ENCODE measurements around the gene FOXRED2. TPM values are rescaled to one million over a fixed set of nuclear protein-coding genes. Genes with fewer than 3 reads are reported as not detected.

The FOXRED2 gene
- total RNA-seq, 2 experiments from 2014 or later: 1.8 to 2.3 TPM

DNA sequence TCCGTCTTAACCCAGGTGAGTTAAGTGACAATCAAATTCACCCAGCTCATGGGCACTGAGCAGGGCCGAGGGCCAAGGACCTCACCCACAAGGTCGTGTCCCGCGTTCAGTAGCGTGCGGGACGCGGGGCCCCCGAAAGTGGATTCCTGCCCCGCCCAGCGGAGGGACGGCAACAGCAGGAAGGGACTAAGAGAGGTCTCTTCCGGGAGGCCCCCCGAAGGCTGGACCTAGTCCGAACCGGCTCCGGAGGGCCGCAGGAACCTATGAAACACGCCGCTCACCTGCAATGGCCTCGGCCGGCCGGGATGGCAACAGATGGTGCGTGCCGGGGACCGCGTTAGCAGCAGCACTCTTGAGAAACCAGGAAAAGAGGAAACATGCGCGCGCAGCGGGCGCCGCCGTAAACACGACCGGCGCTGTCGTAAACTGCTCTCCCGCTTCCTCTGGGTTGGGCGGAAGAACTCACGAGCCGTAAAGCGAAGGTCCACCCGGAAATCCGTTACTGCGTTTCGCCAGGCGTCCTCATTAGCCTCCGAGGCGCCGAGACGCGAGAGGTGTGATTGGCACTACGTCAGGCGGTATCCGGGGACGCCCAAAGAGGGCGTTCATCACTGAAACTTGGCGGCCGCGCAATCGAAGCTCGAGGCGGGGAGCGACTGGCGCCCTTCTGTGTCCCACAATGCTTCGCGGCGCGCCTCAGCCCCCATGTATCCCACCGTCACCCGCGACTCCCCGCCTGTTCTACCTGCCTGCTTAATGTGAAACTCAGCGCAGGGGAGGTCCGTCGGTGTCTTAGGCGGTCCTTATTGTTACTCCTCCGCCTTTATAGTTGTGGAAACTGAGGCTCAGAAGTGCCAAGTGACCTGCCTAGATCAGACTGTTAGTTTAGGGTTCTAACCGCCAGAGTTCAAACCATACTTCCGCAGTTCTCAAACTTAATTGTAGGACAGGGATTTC is 22.2 kb upstream of the FOXRED2 start, which contains the start of gene EIF3D:
EIF3D (minus strand) TSS at position 372 of the 957 bp plus-strand sequence. CDS start 3,045 bp downstream, outside the sequence.
- peak within 1 kb of the TSS; percentile 87 to 94 for H3K27ac ChIP-seq (ENCODE audit: low read depth in 1 of 2, low read length in 2 of 2)
- Mint-ChIP-seq H3K27ac (peak within 1 kb of the TSS; percentile 93), H3K36me3 (ENCODE audit: low read depth) (peaks cover 48% of the 10 kb centered on the region), H3K4me1 (ENCODE audit: low read depth) (peaks cover 26% of the 10 kb centered on the region), H3K4me3 (peak within 1 kb of the TSS; percentile 92), H3K27me3 (no peaks in the 10 kb centered on the region), H3K9me3 (no peaks in the 10 kb centered on the region)
- DNase-seq: peak; percentile 95 to 100 (median 98)
- ATAC-seq (ENCODE audit: poor library complexity): peak; percentile 91
- TF ChIP-seq, protein P1, sequence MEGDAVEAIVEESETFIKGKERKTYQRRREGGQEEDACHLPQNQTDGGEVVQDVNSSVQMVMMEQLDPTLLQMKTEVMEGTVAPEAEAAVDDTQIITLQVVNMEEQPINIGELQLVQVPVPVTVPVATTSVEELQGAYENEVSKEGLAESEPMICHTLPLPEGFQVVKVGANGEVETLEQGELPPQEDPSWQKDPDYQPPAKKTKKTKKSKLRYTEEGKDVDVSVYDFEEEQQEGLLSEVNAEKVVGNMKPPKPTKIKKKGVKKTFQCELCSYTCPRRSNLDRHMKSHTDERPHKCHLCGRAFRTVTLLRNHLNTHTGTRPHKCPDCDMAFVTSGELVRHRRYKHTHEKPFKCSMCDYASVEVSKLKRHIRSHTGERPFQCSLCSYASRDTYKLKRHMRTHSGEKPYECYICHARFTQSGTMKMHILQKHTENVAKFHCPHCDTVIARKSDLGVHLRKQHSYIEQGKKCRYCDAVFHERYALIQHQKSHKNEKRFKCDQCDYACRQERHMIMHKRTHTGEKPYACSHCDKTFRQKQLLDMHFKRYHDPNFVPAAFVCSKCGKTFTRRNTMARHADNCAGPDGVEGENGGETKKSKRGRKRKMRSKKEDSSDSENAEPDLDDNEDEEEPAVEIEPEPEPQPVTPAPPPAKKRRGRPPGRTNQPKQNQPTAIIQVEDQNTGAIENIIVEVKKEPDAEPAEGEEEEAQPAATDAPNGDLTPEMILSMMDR (IDR thresholded peaks at IDR 0.05): no peak
- H3K9me3 ChIP-seq (ENCODE audit: control insufficient read depth in 1 of 2, insufficient read depth in 1 of 2, low read length in 2 of 2): no peaks in the 10 kb centered on the region
- CTCF ChIA-PET: interaction anchor here (1.4 kb wide), 1 partner anchor 18 kb away, joined by 4 read pairs; no protein-coding TSS in a partner anchor
- peaks cover 31% of the 10 kb centered on the region for H3K36me3 ChIP-seq (ENCODE audit: insufficient read depth, low read length)
- H3K4me1 ChIP-seq (ENCODE audit: insufficient read depth, low read length): peaks cover 19% of the 10 kb centered on the region
- H3K27me3 ChIP-seq (ENCODE audit: control insufficient read depth in 1 of 2, insufficient read depth in 2 of 2, low read length in 2 of 2): no peaks in the 10 kb centered on the region
- POLR2A ChIA-PET: interaction anchor here (0.6 to 2.9 kb wide), 19 partner anchors 12 to 1229 kb away, joined by 3 to 27 read pairs (median 3); partner anchors contain the start of genes APOL2, APOL3, APOL6 and FOXRED2
- peak within 1 kb of the TSS; percentile 95 for H3K4me3 ChIP-seq (ENCODE audit: low read length)
- intact Hi-C loops (cut with DNase I, micrococcal nuclease): loop anchor here (1.0 to 10.0 kb wide), 5 partner anchors 18 to 1224 kb away; partner anchors contain the start of genes TXN2 (in 2 of the 2), FOXRED2 (in 1 of the 2) and IFT27 (in 1 of the 2)

DNA sequence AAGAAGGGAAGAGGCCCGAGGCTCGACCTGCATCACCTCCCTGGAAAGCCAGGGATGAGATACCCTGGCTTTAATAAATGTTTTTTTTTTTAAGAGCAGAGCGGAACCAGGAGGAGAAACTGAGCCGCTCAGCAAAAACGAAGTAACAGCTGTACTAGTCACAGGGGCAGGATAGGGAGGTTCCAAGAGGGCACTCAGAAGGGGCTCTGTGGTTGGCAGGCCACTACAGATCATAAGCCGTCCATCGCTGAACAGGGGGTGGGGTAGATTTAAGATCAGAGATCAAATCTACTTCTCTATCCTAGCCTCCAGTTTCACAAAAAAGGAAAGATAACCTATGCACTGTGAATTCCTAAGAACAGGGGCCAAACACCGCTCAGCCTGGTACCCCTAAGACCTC is 21.5 kb upstream of the FOXRED2 start:
- peak overlapping the region; percentile 87 to 94 for H3K27ac ChIP-seq (ENCODE audit: low read depth in 1 of 2, low read length in 2 of 2)
- no peaks in the 10 kb centered on the region for H3K9me3 Mint-ChIP-seq
- peaks cover 0 to 3% of the 10 kb centered on the region in 2 experiments for H3K9me3 ChIP-seq (ENCODE audit: control insufficient read depth in 1 of 2, insufficient read depth in 1 of 2, low read length in 2 of 2)
- H3K36me3 Mint-ChIP-seq (ENCODE audit: low read depth): peaks cover 56% of the 10 kb centered on the region
- peaks cover 0 to 2% of the 10 kb centered on the region in 2 experiments for H3K27me3 ChIP-seq (ENCODE audit: control insufficient read depth in 1 of 2, insufficient read depth in 2 of 2, low read length in 2 of 2)
- peaks cover 26% of the 10 kb centered on the region for H3K4me1 Mint-ChIP-seq (ENCODE audit: low read depth)
- intact Hi-C loops (cut with DNase I, micrococcal nuclease): loop anchor here (2.0 to 10.0 kb wide), 4 partner anchors 18 to 1224 kb away; partner anchors contain the start of genes FOXRED2 (in 1 of the 2) and IFT27 (in 1 of the 2)
- H3K4me1 ChIP-seq (ENCODE audit: insufficient read depth, low read length): peaks cover 19% of the 10 kb centered on the region
- CTCF ChIA-PET: interaction anchor here (0.7 to 1.4 kb wide), 2 partner anchors 17 to 19 kb away, joined by 3 to 4 read pairs; no protein-coding TSS in a partner anchor
- peak in 2 of 14 experiments; percentile 17 to 49 for DNase-seq
- H3K36me3 ChIP-seq (ENCODE audit: insufficient read depth, low read length): peaks cover 38% of the 10 kb centered on the region
- peak overlapping the region; percentile 92 for H3K4me3 Mint-ChIP-seq
- POLR2A ChIA-PET: interaction anchor here (0.7 to 2.9 kb wide), 6 partner anchors 18 to 1229 kb away, joined by 3 to 27 read pairs (median 10); partner anchors contain the start of genes FOXRED2, IFT27, TOM1 and TXN2
- H3K27ac Mint-ChIP-seq: peak overlapping the region; percentile 93
- H3K4me3 ChIP-seq (ENCODE audit: low read length): peak overlapping the region; percentile 95
- H3K27me3 Mint-ChIP-seq: no peaks in the 10 kb centered on the region
- TF ChIP-seq, protein P1 (IDR thresholded peaks at IDR 0.05): no peak
- ATAC-seq (ENCODE audit: poor library complexity): no peak

DNA sequence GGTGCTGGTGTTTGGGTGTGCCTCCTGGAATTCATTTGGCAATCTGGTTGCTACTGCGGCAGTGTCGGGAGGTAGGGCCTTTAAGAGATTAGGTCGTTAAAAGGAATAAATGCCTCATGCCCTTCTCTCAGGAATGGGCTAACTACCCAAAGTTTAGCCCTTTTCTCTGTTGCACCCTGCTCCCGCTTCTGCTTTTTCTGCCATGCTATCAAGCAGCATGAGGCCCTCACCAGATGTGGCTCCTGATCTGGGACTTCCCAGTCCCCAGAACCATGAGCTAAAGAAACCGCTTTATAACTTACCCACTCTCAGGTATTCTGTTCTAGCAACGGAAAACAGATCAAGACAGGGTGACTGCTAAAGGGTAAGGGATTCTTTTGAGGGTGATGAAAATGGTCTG is 15.8 kb upstream of the FOXRED2 start:
- peaks cover 99% of the 10 kb centered on the region for H3K36me3 Mint-ChIP-seq (ENCODE audit: low read depth)
- no peak overlapping the region for H3K27ac Mint-ChIP-seq
- intact Hi-C loops (cut with DNase I, micrococcal nuclease): loop anchor here in 1 of 2 experiments (10.0 kb wide), 1 partner anchor 1218 kb away; no protein-coding TSS in a partner anchor
- peaks cover 94% of the 10 kb centered on the region for H3K36me3 ChIP-seq (ENCODE audit: insufficient read depth, low read length)
- peaks cover 0 to 9% of the 10 kb centered on the region in 2 experiments for H3K9me3 ChIP-seq (ENCODE audit: control insufficient read depth in 1 of 2, insufficient read depth in 1 of 2, low read length in 2 of 2)
- peaks cover 0 to 2% of the 10 kb centered on the region in 2 experiments for H3K27me3 ChIP-seq (ENCODE audit: control insufficient read depth in 1 of 2, insufficient read depth in 2 of 2, low read length in 2 of 2)
- DNase-seq: no peak
- no peaks in the 10 kb centered on the region for H3K9me3 Mint-ChIP-seq
- no peak overlapping the region for H3K27ac ChIP-seq (ENCODE audit: low read depth in 1 of 2, low read length in 2 of 2)
- peaks cover under 1% of the 10 kb centered on the region for H3K4me1 ChIP-seq (ENCODE audit: insufficient read depth, low read length)
- TF ChIP-seq, protein P1 (IDR thresholded peaks at IDR 0.05): no peak
- CTCF ChIA-PET: no interaction called here
- no peak overlapping the region for H3K4me3 Mint-ChIP-seq
- no peak for ATAC-seq (ENCODE audit: poor library complexity)
- H3K27me3 Mint-ChIP-seq: no peaks in the 10 kb centered on the region
- POLR2A ChIA-PET: no interaction called here
- no peak overlapping the region for H3K4me3 ChIP-seq (ENCODE audit: low read length)
- H3K4me1 Mint-ChIP-seq (ENCODE audit: low read depth): peaks cover 9% of the 10 kb centered on the region
